RCC 7860 (cell line): ENCODE results near the gene LRRK1.
A peak's percentile ranks its signal among the peaks of the same experiment; 100 is the strongest.

Experiments used
- DNase-seq: peaks from one replicate; pipeline ENCODE4 v3.0.0-alpha.2; 2015; ENCODE audit warnings: low spot score
- FAIRE-seq: peaks from 2 replicates; lab custom pipeline; 2012; peaks lifted over from hg19 to GRCh38; lab: Jason Lieb, UNC

LRRK1 gene

DNA sequence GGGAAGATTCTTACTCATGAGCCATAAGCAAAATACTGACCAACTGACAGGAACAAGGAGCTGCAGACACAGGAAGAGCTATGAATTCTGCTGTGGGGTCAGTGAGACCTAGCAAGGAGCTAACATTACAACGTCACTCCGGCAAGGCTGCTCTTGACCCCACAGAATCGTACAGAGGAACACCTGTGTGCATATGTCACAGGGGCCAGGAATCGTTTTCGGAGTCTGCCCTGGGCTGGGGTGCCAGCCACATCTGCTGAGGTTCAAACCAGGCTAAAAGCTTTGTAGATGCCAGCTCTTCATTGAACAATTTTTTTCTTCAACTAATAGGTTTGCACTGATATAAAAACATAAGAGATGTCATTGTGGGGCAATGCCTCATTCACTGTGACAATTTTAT is 82.6 kb downstream of the LRRK1 start:
- DNase-seq (no peak), FAIRE-seq (no peak)

DNA sequence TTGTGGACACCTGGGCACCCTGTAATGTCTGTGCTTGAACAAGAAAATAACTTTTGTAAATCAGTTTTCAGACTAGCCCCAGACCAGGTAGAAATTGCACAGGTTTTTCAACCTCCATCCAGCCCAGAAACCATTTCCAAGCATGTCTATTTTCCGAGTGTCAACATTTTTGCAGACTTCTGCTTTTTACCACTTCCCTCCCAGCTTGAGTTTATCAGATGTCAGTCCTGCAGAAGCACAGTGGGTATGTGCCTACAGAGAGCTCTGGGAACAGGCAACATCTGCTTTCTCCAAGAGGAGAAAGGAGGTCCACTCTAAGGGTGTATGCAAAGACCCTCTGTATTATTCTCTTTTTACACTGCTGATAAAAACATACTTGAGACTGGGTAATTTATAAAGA is 83.9 kb downstream of the LRRK1 start:
- FAIRE-seq (no peak), DNase-seq (no peak)

DNA sequence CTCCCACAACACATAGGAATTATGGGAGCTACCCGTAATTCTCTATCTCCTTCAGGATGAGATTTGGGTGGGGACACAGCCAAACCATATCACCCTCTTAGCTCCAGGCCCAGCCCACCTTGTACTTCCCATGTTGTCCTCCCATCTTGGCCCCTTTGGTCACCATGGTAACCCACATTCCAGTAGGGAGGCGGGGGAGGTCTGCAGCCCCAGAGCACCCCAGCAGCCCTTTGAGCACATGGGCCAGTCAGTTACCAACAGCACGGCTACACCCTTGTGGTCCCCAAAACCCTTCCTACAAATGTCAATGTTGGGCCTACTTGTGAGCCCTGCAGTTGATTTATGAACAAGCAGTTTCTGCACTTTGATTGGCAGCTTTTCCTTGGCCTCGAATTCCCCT is 84.5 kb downstream of the LRRK1 start:
- FAIRE-seq (no peak), DNase-seq (no peak)

DNA sequence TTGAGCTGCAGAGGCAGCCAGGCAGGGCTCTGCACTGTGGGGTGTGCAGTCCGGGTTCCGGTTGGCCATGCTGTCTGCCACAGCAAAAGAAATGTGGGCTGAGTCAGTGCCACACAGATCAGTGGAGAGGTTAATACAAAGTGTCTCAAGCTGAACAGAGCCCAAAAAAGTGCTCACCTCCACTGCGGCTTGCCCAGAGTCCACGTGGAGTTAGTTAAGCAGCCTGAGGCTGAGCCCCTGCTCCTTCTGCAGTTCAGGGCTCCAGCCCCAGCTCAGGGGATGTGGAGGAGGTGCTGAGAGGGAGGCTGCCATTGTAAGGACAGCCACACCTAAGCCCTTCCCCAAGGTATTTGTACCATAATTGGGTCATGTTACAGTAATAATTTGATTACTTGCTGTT is 85.3 kb downstream of the LRRK1 start:
- FAIRE-seq (no peak), DNase-seq (no peak)

DNA sequence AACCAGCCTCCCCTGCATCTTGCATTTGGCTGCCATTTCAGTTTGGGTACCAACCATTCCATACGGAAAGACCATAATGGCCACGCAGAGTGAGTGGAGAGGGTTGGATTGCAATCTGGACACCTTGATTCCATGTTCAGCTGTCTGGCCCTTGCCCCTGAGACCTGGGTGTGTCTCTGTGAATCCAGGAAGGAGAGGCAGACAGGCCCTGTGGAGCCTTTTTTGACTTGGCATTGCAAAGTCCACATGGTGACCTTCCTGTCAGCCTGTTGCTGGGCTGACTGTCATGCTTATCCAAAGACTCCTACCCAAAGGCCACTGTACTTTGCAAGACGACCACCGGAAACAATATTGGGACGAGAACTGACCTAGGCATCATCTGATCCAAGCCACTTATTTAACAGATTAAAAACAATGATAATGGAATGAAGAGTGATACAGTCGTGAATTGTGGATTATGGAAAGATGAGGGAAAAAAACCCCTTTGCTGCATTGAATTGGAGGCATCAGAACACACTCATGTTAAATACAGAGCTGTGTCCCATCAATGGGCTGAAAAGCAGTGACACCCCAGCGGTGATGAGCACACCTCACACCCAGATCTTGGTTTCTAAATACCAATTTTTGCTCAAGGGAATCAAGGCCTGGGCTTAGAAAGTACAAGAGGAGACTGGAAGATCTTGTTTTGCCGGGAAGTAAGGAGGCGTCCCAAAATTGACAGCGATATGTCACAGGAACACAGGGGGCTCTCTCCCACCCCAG is 86.0 kb downstream of the LRRK1 start:
- no peak for DNase-seq
- no peak for FAIRE-seq

DNA sequence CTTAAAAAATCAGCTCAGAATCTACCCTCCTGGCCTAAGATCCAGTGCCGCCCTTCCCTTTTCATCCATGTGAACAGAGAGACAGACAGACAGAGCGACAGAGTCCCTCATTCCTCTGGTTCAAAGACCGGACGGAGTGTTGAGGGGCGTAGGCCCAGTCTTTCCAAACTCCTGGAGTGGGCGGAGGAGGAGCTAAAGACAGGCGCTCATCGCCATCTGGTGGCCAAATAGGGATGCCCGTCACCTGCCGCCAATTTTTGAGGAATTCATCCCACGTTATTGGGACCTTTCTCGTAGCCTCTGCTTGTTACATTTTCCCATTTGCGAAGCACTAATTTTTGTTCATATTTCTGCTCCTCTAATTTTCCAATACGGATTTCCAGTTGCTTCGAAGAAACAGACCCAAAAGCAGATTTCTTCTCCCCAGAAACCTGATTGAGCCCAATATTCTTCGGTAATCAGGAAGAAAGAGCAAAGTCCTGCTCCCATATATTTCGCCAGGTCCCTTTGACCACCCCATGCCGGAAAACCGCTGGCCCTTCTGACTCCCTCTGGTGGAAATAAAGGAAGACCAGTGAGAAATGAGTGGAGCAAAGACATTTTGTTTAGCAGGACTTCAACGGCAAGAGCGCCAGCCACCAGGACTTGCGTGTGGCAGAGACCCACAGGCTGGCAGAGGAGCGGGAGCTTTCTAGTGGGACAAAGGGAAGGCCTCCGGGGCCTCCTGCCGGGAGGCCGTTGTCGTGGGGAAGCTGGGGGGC is 88.0 kb downstream of the LRRK1 start:
- peak; percentile 57 for DNase-seq
- peak; percentile 58 for FAIRE-seq

DNA sequence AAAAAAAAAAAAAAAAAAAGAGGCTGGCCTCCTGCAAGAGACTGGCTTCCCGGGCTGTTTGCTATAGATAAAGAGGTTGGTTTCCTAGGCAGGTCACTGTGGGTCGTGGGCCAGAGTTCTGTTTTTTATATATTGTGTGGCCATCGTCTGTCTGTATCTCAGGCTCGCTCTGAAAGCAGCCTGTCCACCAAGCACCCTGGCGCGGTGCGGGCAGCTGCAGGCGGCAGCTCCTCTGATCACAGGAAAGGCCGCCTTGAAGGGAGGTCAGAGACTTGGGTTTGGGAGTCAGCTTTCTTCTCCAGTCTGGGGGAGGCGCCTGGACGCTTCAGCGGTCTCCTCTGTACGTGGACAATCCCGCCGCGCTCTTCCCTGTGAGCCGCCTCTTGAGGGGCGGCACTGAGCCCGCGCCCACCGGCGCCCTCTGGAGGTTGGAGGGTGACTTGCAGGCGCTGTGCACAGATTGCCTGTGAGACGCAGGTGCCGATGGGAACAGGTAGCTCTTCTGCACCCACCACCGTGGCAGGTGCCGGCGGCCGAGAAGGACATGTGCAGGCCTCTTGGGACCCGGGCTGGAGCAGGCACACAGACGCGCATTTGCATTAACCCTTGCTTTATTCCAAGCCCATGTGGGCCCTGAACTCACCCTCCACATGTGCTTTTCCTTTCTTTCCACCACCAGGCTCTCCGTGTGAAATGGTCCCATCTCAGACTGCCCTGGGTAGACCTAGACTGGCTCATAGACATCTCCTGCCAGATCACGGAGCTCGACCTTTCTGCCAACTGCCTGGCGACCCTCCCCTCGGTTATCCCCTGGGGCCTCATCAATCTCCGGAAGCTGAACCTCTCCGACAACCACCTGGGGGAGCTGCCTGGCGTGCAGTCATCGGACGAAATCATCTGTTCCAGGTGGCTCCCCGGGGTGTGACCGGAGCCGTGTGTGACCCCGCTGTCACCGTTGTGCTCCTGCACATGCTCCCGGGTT is 89.3 kb downstream of the LRRK1 start:
- FAIRE-seq (peak; percentile 52), DNase-seq (peak; percentile 75)

DNA sequence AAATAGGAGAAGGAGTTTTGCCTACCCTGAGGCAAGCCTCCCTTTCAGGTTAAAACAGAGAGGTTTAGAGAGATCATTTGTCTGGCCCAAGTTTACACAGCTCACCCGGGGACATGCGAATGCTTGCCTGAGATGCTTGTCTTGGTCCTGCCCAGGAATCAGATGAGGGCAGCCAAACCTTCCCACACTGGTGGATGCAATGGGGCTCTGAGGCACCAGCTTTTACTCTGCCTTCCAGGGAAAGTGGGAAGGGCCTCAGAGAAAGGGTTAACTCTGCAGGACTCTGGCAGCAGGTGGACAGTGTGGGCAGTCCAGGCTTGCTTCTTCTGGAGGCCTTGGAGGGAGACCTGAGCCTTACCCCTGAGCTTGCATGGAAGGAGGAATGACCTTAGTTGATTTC is 90.0 kb downstream of the LRRK1 start:
- FAIRE-seq (no peak), DNase-seq (no peak)

DNA sequence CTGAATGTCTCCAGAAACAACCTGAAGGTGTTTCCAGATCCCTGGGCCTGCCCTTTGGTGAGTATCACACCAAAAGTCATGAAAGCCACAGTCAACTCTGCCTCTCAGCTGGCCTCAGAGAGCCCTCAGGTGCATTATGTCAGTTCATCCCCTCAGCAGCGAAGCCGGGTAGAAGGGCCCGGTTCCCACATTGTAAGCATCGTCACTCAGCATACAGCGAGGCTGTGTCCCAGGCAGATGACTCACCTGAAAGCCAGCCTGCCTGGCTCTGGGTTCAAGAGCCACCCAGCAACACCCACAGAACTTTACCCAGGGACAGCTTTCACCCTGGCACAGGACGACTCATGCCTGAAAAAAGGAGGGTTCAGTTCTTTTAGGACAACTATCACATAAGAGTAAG is 91.6 kb downstream of the LRRK1 start:
- DNase-seq (no peak), FAIRE-seq (no peak)

DNA sequence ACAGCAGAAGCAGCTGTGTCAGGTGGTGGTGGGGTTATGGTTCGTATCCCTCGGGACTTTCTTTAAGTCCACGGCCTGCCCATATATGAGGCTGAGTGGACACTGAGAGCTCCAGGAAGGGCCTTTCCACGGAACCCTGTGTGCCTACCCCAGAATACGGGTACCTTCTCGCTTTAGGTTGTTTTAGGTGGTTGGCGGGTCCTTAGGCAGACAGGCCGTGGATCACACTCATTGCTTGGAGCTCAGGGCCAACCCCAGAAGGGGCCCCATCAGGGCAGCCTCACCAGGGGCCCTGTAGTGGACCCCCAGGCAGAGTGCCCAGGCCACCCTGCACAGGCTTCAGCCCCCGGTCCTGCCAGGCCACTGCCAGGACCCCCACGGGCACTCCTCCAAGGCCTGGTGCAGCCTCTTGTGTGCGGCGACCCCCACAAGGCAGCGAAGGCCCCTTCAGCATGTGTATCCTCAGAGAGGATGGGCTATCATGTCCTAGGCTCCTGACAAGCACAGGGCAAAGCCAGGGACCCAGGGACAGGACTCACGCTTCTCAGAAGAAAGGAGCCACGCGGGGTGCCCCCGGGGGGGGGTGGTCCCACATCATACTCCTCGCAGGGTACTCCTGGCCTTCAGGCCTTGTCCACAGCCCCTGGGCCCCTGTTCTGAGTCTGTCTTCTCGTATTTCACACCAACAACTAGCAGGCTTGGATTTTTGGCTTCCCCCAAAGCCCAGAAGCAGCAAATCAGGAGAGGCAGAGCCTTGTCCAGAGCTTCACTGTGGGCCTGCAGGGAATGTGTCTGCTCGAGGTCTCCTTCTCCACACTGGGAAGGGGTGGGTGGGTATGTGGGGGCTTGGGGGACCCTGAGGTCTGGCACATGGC is 93.4 kb downstream of the LRRK1 start:
- DNase-seq (no peak), FAIRE-seq (no peak)

DNA sequence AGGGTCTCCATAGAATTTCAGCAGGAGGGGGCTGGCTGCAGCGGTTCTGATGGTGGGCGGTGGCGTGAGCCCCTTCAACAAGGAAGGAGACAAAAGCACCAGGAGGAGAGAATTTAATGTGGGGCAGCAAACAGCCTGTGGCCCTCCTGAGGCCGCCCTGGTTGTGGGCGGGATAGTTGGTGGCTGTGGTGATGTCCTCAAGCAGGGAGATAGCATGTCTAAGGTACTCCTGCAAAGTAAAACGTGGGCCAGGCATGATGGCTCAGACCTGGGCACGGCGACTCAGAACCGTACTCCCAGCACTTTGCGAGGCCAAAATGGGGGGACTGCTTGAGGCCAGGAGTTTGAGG is 94.0 kb downstream of the LRRK1 start:
- DNase-seq (no peak), FAIRE-seq (no peak)

DNA sequence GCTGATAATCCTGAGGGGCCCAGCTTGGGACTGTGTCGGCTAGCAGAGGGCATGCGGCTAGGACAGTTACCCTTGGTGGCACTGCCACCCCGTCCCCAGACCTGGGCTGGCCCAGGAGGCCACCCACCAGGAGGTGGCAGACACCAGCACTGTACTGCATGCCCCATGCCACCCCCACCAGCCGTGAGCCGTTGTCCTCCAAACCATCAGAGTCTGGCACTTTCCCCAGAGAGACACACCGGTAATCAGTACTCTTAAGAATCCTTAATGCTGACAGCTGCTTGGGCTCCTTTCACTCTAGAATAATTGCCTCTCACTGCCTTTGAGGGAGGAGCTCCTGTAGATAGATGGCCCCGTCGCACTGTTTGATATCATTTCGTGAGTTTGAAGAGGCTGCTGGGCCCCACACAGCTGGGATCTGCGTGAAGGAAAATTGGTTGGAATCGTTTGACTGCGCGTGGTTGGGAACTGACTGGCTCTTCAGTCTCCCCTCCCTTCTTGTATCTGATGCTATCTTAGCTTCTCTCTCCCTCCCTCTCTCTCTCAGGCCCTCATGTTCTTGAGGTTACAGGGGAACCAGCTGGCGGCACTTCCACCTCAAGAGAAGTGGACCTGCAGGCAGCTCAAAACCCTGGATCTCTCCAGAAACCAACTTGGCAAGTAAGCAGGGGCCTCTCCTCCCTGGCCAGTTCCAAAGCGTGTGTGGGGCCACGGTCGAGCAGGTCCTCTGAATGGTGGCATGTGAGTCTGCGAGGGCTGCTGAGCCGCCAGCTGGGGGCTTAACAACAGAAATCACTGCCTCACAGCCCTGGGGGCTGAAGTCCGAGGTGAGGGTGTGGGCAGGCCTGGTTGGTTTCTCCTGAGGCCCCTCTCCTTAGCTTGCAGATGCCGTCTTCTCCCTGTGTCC is 94.9 kb downstream of the LRRK1 start:
- no peak for FAIRE-seq
- no peak for DNase-seq

DNA sequence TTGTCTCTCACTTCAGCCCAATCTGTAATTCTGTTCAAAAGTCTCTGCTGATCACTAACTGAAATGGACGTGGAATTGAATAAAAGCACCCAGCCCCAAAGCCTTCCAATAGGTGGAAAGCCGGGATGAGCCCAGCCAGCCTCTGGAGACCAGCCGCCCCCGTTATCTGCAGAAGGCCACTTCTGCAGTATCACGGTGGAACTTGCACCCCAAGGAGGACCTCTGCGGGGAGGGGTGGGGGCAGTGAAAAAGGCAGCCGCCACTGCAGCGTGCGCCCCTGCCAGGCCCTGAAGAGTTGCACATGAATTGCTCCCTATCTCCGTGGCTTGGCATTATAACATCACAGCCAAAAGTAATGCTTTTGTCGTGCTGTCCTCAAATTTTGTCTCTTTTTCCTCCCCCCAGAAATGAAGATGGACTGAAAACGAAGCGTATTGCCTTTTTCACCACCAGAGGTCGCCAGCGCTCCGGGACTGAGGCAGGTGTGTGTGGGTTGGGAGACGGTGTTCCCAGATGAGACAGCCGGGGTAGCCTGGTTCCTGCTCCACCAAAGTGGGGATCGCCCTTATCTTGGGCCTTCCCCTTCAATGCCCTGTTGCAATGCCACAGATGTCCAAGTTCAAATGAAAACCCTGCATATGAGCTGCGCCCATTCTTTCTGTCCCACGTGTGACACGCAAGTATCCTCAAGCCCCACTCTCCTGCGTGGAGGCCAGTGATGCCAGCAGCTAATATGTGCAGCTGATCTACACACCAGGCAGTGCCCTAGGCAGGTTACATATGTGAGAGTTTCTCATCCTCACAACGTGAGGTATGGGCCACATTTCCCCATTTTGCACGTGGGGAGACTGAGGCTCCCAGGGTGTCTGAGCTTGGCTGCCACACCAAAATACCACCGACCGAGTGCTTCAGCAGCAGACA is 96.0 kb downstream of the LRRK1 start:
- no peak for FAIRE-seq
- DNase-seq = no peak

DNA sequence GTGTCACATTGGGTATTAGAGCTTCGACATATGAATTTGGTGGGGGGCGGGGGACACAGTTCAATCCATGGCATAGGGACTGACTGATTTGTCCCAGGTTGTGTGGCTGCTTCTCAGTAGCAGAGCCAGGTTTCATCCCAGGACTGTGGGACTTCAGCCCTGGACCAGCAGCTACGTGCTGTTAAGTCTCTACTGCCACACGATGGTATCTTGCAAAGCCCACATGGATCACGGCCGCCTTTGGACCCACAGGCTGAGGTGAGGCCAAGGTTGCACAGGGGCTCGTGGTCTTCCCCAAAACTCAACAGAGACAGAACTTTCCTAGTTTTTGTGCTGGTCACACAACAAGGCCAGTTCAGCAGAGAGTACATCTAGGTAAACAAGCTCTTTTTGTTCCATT is 97.4 kb downstream of the LRRK1 start:
- FAIRE-seq = no peak
- DNase-seq = no peak

DNA sequence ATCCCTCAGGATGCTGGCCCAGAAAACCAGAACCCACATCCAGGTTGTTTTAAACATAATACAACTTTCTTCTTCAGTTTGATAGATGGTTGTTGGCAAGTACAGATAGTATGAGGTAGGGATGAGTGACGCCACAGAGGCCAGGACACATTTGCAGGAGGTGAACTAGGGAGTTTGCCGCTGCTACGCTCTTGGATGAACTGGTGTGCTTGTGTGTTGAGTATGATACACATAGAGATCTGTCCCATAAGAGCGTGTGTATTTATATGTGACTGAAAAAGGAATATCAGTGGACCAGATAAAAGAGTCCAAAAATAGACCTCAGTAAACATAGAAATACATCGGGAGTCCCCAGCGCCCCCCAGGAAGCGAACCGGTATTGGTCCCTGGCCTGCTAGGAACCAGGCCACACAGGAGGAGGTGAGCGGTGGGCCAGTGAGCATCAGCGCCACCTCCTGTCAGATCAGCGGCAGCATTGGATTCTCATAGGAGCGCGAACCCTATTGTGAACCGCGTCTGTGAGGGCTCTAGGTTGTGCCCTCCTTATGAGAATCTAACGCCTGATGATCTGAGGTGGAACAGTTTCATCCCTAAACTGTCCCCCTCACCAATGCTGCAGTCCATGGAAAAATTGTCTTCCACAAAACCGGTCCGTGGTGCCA is 98.1 kb downstream of the LRRK1 start:
- DNase-seq (no peak), FAIRE-seq (no peak)

DNA sequence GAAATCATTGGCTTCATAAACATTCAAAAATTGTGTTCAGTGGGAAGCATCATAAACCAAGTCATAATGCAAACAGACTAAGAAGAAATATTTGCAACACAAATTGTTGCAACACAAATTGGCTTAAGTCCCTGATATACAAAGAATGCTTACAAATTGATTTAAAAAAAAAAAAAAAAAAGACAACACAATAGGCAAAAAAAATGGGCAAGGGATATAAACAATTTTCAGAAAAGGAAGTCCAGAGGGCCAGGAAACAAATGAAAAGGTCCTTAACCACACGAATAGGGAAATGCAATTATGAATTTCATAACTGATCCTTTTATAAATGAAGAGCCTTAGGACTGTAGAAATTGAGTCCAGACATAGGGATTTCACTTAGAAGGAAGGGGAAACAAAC is 98.9 kb downstream of the LRRK1 start:
- FAIRE-seq (no peak), DNase-seq (no peak)

DNA sequence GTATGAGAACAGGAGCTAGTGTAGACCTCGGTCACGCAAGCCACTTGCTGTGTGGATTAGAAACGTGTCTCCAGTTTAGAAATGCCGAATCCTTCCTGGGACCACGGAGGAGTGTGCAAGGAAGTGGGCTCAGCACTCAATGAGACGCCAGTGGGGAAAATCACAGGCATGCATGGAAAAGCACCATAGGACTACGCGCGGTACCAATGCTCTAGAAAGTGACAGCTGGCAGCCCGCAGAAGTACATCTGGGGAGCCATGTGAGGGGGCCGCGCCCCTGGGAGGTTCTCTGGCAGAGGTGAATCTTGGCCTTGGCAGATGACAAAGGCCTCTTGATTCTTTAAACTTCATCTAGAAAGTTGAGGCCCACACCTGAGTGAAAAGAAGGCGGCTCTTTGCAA is 99.3 kb downstream of the LRRK1 start:
- FAIRE-seq (no peak), DNase-seq (no peak)

DNA sequence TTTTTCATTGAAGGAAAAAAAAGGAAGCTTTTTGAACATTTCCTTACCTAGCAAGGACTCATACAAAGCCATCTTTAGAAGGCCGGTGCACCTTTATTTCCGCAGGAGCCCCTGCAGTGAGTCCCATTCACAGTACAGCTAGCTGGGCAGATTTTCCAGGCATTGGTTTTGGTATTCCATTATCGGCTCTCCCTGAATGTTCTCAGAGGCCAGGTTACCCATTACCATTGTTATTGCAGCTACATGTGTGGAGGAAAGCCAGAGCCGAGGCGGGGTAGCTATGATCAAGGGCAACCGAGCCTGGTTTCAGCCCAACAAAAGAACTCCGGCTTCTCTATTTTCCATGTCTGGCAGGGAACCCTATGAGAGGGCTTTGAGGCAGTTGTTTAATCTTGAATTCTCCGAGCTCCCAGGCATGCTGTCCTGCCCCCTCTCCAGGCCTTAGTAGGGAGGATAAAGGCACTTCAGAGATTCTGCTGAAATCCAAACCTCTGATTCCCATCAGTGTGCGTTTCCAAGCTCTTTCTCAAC is 100.3 kb downstream of the LRRK1 start:
- DNase-seq (no peak), FAIRE-seq (no peak)
